ENCODE results near the gene ATP8B3. TPM values are rescaled to one million over a fixed set of nuclear protein-coding genes. Genes with fewer than 3 reads are reported as not detected.

Gene ATP8B3
- polyA plus RNA-seq, 1 donor, result 0.99 TPM

- Histone ChIP-seq H3K27me3 (ENCODE audit: control insufficient read depth, insufficient read depth, low read length) (peaks cover 95% of the 10 kb centered on the region), H3K4me1 (ENCODE audit: control insufficient read depth, insufficient read depth, low read length) (no peaks in the 10 kb centered on the region), H3K9me3 (ENCODE audit: control insufficient read depth, low read depth, low read length) (peaks cover 9% of the 10 kb centered on the region), H3K4me3 (ENCODE audit: low read length) (no peak overlapping the region), H3K36me3 (ENCODE audit: control insufficient read depth, insufficient read depth, low read length) (no peaks in the 10 kb centered on the region), H3K27ac (ENCODE audit: low read length) (no peak overlapping the region)
- no CpG with 5 or more reads among the region's 16 CpGs for whole genome bisulfite sequencing (ENCODE audit: insufficient coverage, low lambda C conversion rate)
- no peak for DNase-seq
Observed at GRCh38 chr19:1758959-1759903, 52.8 kb downstream of the ATP8B3 start.

DNA sequence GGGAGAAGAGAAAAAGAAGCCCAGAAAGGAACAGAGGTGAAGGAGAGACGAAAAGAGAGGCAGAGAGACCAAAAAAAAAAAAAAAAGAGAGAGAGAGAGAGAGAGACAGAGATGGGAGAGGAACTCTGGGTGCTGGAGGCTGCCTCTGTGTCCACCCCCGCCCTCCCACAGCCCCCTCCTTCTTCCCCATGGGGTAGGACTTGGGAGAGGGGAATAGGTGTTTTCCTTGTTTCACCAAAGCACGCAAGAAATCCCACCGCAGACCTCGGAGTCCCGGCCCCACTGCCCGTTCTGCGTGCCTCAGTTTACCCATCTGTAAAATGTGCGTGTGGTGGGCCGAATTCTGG is 53.9 kb downstream of the ATP8B3 start:
- no peak overlapping the region for H3K27ac ChIP-seq (ENCODE audit: low read length)
- peaks cover 85% of the 10 kb centered on the region for H3K27me3 ChIP-seq (ENCODE audit: control insufficient read depth, insufficient read depth, low read length)
- H3K4me1 ChIP-seq (ENCODE audit: control insufficient read depth, insufficient read depth, low read length), result no peaks in the 10 kb centered on the region
- no peaks in the 10 kb centered on the region for H3K36me3 ChIP-seq (ENCODE audit: control insufficient read depth, insufficient read depth, low read length)
- peaks cover 9% of the 10 kb centered on the region for H3K9me3 ChIP-seq (ENCODE audit: control insufficient read depth, low read depth, low read length)
- H3K4me3 ChIP-seq (ENCODE audit: low read length), result no peak overlapping the region
- WGBS (ENCODE audit: insufficient coverage, low lambda C conversion rate), result 0% methylated on average over 1 of the region's 10 CpGs
- DNase-seq, result no peak

DNA sequence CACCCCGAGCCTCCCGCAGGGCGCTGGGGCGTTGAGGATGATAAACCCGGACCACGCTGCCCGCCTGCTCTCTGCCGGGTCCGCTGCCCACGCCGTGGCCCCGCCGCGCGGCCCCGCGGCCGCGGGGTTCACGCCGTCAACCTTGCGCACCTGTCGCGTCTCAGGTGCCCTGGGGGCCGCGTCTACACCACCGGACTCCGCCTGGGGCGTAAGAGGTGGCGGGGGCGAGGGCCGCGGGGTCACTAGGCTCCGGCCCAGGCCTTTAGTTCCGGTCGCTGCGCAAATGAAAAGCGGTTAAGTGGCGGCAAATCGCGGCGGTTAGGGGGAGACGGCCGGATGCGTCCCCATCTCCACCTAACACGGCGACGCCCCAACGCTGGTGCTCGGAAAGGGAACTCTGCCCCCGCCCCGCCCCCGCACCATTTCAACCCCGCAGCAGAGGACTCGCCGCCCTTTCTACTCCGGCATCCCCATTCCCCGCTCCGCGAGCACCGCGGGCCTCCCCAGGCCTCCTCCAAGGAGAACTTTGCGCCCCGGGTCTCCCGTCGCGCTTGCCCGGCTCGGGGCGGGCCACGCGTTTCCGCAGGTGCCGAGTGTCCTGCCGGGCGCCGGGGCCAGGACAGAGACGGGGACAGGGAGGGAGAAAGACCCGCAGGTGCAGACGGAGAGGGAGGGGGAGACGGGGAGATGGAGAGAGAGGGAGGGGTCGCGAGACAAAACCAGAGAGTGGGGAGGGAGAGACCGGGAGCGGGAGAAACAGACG is 54.4 kb downstream of the ATP8B3 start:
- H3K27me3 ChIP-seq (ENCODE audit: control insufficient read depth, insufficient read depth, low read length), result peaks cover 84% of the 10 kb centered on the region
- 0% methylated on average over 3 of the region's 86 CpGs for WGBS (ENCODE audit: insufficient coverage, low lambda C conversion rate)
- no peak for DNase-seq
- peaks cover 9% of the 10 kb centered on the region for H3K9me3 ChIP-seq (ENCODE audit: control insufficient read depth, low read depth, low read length)
- no peaks in the 10 kb centered on the region for H3K4me1 ChIP-seq (ENCODE audit: control insufficient read depth, insufficient read depth, low read length)
- H3K4me3 ChIP-seq (ENCODE audit: low read length), result no peak overlapping the region
- no peak overlapping the region for H3K27ac ChIP-seq (ENCODE audit: low read length)
- H3K36me3 ChIP-seq (ENCODE audit: control insufficient read depth, insufficient read depth, low read length), result no peaks in the 10 kb centered on the region

GRCh38 chr19:1756705-1757465 is 55.2 kb downstream of the ATP8B3 start:
- H3K4me3 ChIP-seq (ENCODE audit: low read length), result no peak overlapping the region
- no peaks in the 10 kb centered on the region for H3K36me3 ChIP-seq (ENCODE audit: control insufficient read depth, insufficient read depth, low read length)
- no peaks in the 10 kb centered on the region for H3K4me1 ChIP-seq (ENCODE audit: control insufficient read depth, insufficient read depth, low read length)
- no peak overlapping the region for H3K27ac ChIP-seq (ENCODE audit: low read length)
- H3K27me3 ChIP-seq (ENCODE audit: control insufficient read depth, insufficient read depth, low read length), result peaks cover 84% of the 10 kb centered on the region
- DNase-seq, result no peak
- no CpG with 5 or more reads among the region's 29 CpGs for WGBS (ENCODE audit: insufficient coverage, low lambda C conversion rate)
- peaks cover 7% of the 10 kb centered on the region for H3K9me3 ChIP-seq (ENCODE audit: control insufficient read depth, low read depth, low read length)

- DNase-seq, result no peak
- peaks cover 6% of the 10 kb centered on the region for H3K9me3 ChIP-seq (ENCODE audit: control insufficient read depth, low read depth, low read length)
- H3K36me3 ChIP-seq (ENCODE audit: control insufficient read depth, insufficient read depth, low read length), result no peaks in the 10 kb centered on the region
- H3K27ac ChIP-seq (ENCODE audit: low read length), result no peak overlapping the region
- H3K4me1 ChIP-seq (ENCODE audit: control insufficient read depth, insufficient read depth, low read length), result no peaks in the 10 kb centered on the region
- no CpG with 5 or more reads among the region's 20 CpGs for WGBS (ENCODE audit: insufficient coverage, low lambda C conversion rate)
- H3K4me3 ChIP-seq (ENCODE audit: low read length), result no peak overlapping the region
- H3K27me3 ChIP-seq (ENCODE audit: control insufficient read depth, insufficient read depth, low read length), result peaks cover 84% of the 10 kb centered on the region
Observed at GRCh38 chr19:1756264-1756663, 55.8 kb downstream of the ATP8B3 start.

DNA sequence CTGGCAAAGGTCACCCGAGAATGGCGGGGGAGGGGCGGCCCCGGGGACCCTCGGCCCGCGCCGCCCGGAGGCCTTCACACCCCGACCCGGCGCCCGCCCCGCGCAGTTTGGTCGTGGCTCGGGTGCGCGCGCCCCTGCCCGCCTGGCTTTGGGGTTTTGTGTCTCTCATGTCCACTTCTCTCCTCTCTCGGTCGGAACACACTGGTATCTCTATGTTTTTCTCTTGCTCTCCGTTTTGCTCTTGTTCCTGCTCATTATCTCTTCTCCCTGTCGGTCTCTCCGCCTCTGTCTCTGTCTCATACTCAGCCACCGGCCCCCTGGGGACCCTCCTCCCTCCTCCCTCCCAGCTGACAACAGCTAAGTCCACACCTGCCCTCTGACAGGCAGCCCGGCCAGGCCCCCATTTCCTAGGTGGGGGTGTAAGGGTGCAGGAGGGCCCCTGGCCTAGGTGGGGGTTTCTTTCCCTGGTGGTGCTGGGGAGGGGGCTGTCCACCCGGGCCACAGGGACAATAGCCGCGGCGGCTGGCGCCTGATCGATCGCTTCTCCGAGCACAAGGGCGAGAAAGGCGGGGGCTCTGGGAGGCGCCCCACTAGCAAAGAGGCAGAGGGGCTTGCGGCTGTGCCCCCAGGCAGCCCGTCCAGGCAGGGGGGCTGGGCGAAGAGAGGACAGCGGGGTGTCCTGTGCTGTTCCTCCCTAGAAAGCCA is 56.5 kb downstream of the ATP8B3 start:
- H3K4me3 ChIP-seq (ENCODE audit: low read length), result no peak overlapping the region
- H3K27me3 ChIP-seq (ENCODE audit: control insufficient read depth, insufficient read depth, low read length), result peaks cover 85% of the 10 kb centered on the region
- no peak overlapping the region for H3K27ac ChIP-seq (ENCODE audit: low read length)
- peaks cover 6% of the 10 kb centered on the region for H3K9me3 ChIP-seq (ENCODE audit: control insufficient read depth, low read depth, low read length)
- WGBS (ENCODE audit: insufficient coverage, low lambda C conversion rate), result no CpG with 5 or more reads among the region's 43 CpGs
- no peaks in the 10 kb centered on the region for H3K4me1 ChIP-seq (ENCODE audit: control insufficient read depth, insufficient read depth, low read length)
- no peak for DNase-seq
- H3K36me3 ChIP-seq (ENCODE audit: control insufficient read depth, insufficient read depth, low read length), result no peaks in the 10 kb centered on the region

- no CpG with 5 or more reads among the region's 80 CpGs for WGBS (ENCODE audit: insufficient coverage, low lambda C conversion rate)
- H3K36me3 ChIP-seq (ENCODE audit: control insufficient read depth, insufficient read depth, low read length), result no peaks in the 10 kb centered on the region
- H3K27ac ChIP-seq (ENCODE audit: low read length), result no peak overlapping the region
- H3K9me3 ChIP-seq (ENCODE audit: control insufficient read depth, low read depth, low read length), result peaks cover 8% of the 10 kb centered on the region
- H3K4me1 ChIP-seq (ENCODE audit: control insufficient read depth, insufficient read depth, low read length), result no peaks in the 10 kb centered on the region
- H3K27me3 ChIP-seq (ENCODE audit: control insufficient read depth, insufficient read depth, low read length), result peaks cover 85% of the 10 kb centered on the region
- DNase-seq, result peak in 1 of 2 donors; percentile 11
- no peak overlapping the region for H3K4me3 ChIP-seq (ENCODE audit: low read length)
Observed at GRCh38 chr19:1754636-1755466, 57.2 kb downstream of the ATP8B3 start.

- DNase-seq, result no peak
- H3K27me3 ChIP-seq (ENCODE audit: control insufficient read depth, insufficient read depth, low read length), result peaks cover 85% of the 10 kb centered on the region
- whole genome bisulfite sequencing (ENCODE audit: insufficient coverage, low lambda C conversion rate), result no CpG with 5 or more reads among the region's 105 CpGs
- H3K4me1 ChIP-seq (ENCODE audit: control insufficient read depth, insufficient read depth, low read length), result no peaks in the 10 kb centered on the region
- peaks cover 12% of the 10 kb centered on the region for H3K9me3 ChIP-seq (ENCODE audit: control insufficient read depth, low read depth, low read length)
- no peaks in the 10 kb centered on the region for H3K36me3 ChIP-seq (ENCODE audit: control insufficient read depth, insufficient read depth, low read length)
- H3K4me3 ChIP-seq (ENCODE audit: low read length), result no peak overlapping the region
- H3K27ac ChIP-seq (ENCODE audit: low read length), result no peak overlapping the region
Observed at GRCh38 chr19:1754018-1754635, 57.9 kb downstream of the ATP8B3 start.
